Hepatic stellate cell (primary cell): ENCODE results near the gene DMRTB1.
A peak's percentile ranks its signal among the peaks of the same experiment; 100 is the strongest.

Source experiments
- DNase-seq: peaks from one replicate; pipeline ENCODE4 v3.0.0; 2011; ENCODE audit warnings: low spot score

The DMRTB1 gene

GRCh38 chr1:53485478-53486394, 26.5 kb downstream of the DMRTB1 start:
- peak; percentile 91 for DNase-seq

GRCh38 chr1:53486395-53487026, 27.3 kb downstream of the DMRTB1 start:
- no peak for DNase-seq

GRCh38 chr1:53490351-53490750, 31.2 kb downstream of the DMRTB1 start:
- DNase-seq, result no peak

- no peak for DNase-seq
Observed at GRCh38 chr1:53495633-53496345, 36.6 kb downstream of the DMRTB1 start.

GRCh38 chr1:53498555-53499131, 39.4 kb downstream of the DMRTB1 start:
- peak; percentile 53 for DNase-seq

- DNase-seq, result no peak
Observed at GRCh38 chr1:53499257-53500203, 40.3 kb downstream of the DMRTB1 start.

- DNase-seq, result no peak
Observed at GRCh38 chr1:53500204-53501064, 41.2 kb downstream of the DMRTB1 start.

- DNase-seq, result no peak
Observed at GRCh38 chr1:53501065-53502005, 42.1 kb downstream of the DMRTB1 start.

GRCh38 chr1:53502641-53503432, 43.6 kb downstream of the DMRTB1 start:
- no peak for DNase-seq

- DNase-seq, result no peak
Observed at GRCh38 chr1:53503433-53504217, 44.4 kb downstream of the DMRTB1 start.

GRCh38 chr1:53504901-53505300, 45.7 kb downstream of the DMRTB1 start:
- DNase-seq, result no peak

- no peak for DNase-seq
Observed at GRCh38 chr1:53505401-53505800, 46.2 kb downstream of the DMRTB1 start.

- DNase-seq, result no peak
Observed at GRCh38 chr1:53505891-53506290, 46.7 kb downstream of the DMRTB1 start.

- DNase-seq, result no peak
Observed at GRCh38 chr1:53506355-53507050, 47.3 kb downstream of the DMRTB1 start.

GRCh38 chr1:53507116-53507820, 48.1 kb downstream of the DMRTB1 start:
- DNase-seq, result no peak
